PFSK-1 (cell line): Measurements from ENCODE around the gene CCDC106.

Experiments
- FOXP2 ChIP-seq: optimal IDR thresholded peaks from 2 replicates; pipeline ENCODE3; 2011; ENCODE audit warnings: borderline replicate concordance, control low read depth, inconsistent platforms; ENCODE audit not compliant: insufficient read depth; ENCODE audit errors: extremely low read length, extremely low read depth
- POLR2AphosphoS5 ChIP-seq: IDR thresholded peaks from 2 replicates; pipeline ENCODE4 v1.6.1; 2012; ENCODE audit warnings: low read depth, mild to moderate bottlenecking, control low read depth, low read length, moderate library complexity
- TAF1 ChIP-seq: IDR thresholded peaks from 2 replicates; pipeline ENCODE4 v1.6.1; 2012; ENCODE audit warnings: low read length, control low read depth, borderline replicate concordance; ENCODE audit not compliant: insufficient read depth
- TF ChIP-seq, protein P1 (sequence below), 2 experiments: IDR thresholded peaks; 2 replicates each; pipeline versions ENCODE4 v1.6.1 to v1.8.0; 2011 to 2012; ENCODE audit warnings: low read depth in 2 of 2, low read length in 2 of 2, control low read depth in 1 of 2, inconsistent platforms in 1 of 2, mild to moderate bottlenecking in 1 of 2, moderate library complexity in 1 of 2; ENCODE audit not compliant: insufficient read depth in 1 of 2

DNA sequence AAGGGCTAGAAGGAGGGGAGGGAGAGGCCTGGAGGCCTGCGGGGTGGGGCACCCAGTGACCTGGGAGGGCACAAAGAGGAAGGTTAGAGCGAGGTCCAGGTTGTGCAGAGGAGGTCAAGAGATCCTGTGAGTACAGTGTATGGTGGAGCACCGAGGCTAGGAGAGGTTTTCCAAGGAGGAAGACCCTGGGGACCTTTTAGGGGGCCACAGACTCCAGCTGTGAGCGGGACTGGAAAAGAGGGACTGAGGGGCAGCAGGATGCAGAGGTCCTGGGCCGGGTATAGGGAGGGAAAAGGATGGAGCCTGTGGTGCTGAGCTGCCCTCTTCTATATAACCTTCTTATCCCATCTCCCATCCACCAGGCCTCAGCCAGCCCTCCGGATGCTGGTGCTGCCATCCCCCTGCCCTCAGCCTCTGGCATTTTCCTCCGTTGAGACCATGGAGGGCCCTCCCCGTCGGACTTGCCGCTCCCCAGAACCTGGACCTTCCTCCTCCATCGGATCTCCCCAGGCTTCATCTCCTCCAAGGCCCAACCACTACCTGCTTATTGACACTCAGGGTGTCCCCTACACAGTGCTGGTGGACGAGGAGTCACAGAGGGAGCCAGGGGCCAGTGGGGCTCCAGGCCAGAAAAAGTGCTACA, 3.7 kb upstream of the CCDC106 start:
- TF ChIP-seq POLR2AphosphoS5 (no peak), FOXP2 (no peak), TAF1 (no peak)
- TF ChIP-seq, protein P1, sequence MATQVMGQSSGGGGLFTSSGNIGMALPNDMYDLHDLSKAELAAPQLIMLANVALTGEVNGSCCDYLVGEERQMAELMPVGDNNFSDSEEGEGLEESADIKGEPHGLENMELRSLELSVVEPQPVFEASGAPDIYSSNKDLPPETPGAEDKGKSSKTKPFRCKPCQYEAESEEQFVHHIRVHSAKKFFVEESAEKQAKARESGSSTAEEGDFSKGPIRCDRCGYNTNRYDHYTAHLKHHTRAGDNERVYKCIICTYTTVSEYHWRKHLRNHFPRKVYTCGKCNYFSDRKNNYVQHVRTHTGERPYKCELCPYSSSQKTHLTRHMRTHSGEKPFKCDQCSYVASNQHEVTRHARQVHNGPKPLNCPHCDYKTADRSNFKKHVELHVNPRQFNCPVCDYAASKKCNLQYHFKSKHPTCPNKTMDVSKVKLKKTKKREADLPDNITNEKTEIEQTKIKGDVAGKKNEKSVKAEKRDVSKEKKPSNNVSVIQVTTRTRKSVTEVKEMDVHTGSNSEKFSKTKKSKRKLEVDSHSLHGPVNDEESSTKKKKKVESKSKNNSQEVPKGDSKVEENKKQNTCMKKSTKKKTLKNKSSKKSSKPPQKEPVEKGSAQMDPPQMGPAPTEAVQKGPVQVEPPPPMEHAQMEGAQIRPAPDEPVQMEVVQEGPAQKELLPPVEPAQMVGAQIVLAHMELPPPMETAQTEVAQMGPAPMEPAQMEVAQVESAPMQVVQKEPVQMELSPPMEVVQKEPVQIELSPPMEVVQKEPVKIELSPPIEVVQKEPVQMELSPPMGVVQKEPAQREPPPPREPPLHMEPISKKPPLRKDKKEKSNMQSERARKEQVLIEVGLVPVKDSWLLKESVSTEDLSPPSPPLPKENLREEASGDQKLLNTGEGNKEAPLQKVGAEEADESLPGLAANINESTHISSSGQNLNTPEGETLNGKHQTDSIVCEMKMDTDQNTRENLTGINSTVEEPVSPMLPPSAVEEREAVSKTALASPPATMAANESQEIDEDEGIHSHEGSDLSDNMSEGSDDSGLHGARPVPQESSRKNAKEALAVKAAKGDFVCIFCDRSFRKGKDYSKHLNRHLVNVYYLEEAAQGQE (IDR thresholded peaks at IDR 0.05; ENCODE audit: insufficient read depth in 1 of 2, low read depth in 2 of 2, low read length in 2 of 2): no peak
